PC-9 (cell line): ENCODE results near the gene CBL. TPM values are rescaled to one million over a fixed set of nuclear protein-coding genes. Genes with fewer than 3 reads are reported as not detected.

Experiments
- BruUV-seq: library from RNA; stranded (reverse); fragments of 400-500 nt; replicated peaks from 2 replicates; lab custom pipeline; 2021; lab: Mats Ljungman, UMichigan
- CTCF ChIA-PET: fragments of 300-600 bp; sonication (Branson Sonifier 250); formaldehyde crosslinking; loops from one replicate; lab custom pipeline; 2022; ENCODE audit warnings: antibody characterized with exemption; lab: Charles Lee
- POLR2A ChIA-PET: fragments of 300-600 bp; sonication (Branson Sonifier 250); formaldehyde crosslinking; loops from one replicate; lab custom pipeline; 2022; ENCODE audit warnings: antibody characterized with exemption; ENCODE audit not compliant: unreplicated experiment; lab: Charles Lee
- DNase-seq, 2 experiments: peaks; one replicate each; pipeline versions ENCODE4 v3.0.0 to v3.0.0-alpha.2; 2015 to 2022; ENCODE audit warnings: mixed read lengths in 1 of 2
- H2AFZ ChIP-seq: fragments of 200-600 bp; sonication (generic); 2 replicates; pipeline ENCODE4 v1.8.1; 2017; ENCODE audit warnings: antibody characterized with exemption
- H3F3A ChIP-seq: fragments of 200-600 bp; sonication (generic); 2 replicates; pipeline ENCODE4 v1.8.1; 2017; ENCODE audit warnings: antibody characterized with exemption, mild to moderate bottlenecking, low read depth; ENCODE audit not compliant: insufficient read depth
- H3K27ac ChIP-seq: fragments of 200-600 bp; sonication (generic); 2 replicates; pipeline ENCODE4 v1.6.1; 2016; ENCODE audit warnings: mixed run types
- H3K27me3 ChIP-seq: fragments of 200-600 bp; sonication (generic); 2 replicates; pipeline ENCODE4 v1.6.1; 2016; ENCODE audit warnings: low read depth, mixed run types; ENCODE audit not compliant: insufficient read depth
- H3K36me3 ChIP-seq: fragments of 200-600 bp; sonication (generic); 2 replicates; pipeline ENCODE4 v1.6.1; 2016; ENCODE audit warnings: low read depth, mixed run types
- H3K4me1 ChIP-seq: fragments of 200-600 bp; sonication (generic); replicated peaks from 2 replicates; pipeline ENCODE4 v1.6.1; 2016; ENCODE audit warnings: mixed run types; ENCODE audit not compliant: insufficient read depth
- H3K4me2 ChIP-seq: fragments of 200-600 bp; sonication (generic); 2 replicates; pipeline ENCODE4 v1.6.1; 2017; ENCODE audit warnings: mixed run types
- H3K4me3 ChIP-seq: fragments of 200-600 bp; sonication (generic); 2 replicates; pipeline ENCODE4 v1.6.1; 2016; ENCODE audit warnings: mixed run types
- H3K79me2 ChIP-seq: fragments of 200-600 bp; sonication (generic); 2 replicates; pipeline ENCODE4 v1.6.1; 2017; ENCODE audit warnings: low read depth, mixed run types
- H3K9me2 ChIP-seq: fragments of 200-600 bp; sonication (generic); 2 replicates; pipeline ENCODE4 v1.8.1; 2017; ENCODE audit warnings: mild to moderate bottlenecking; ENCODE audit not compliant: insufficient read depth
- H3K9me3 ChIP-seq: fragments of 200-600 bp; sonication (generic); 2 replicates; pipeline ENCODE4 v1.8.1; 2016; ENCODE audit warnings: low read depth; ENCODE audit not compliant: insufficient read depth
- H4K20me1 ChIP-seq: fragments of 200-600 bp; sonication (generic); 2 replicates; pipeline ENCODE4 v1.8.1; 2017; ENCODE audit not compliant: insufficient read depth
- CTCF ChIP-seq: fragments of 200-600 bp; sonication (generic); conservative IDR thresholded peaks from 2 replicates; pipeline ENCODE4 v1.6.1; 2017; ENCODE audit warnings: mixed run types, antibody characterized with exemption, mild to moderate bottlenecking, moderate library complexity
- EZH2 ChIP-seq: fragments of 200-600 bp; sonication (generic); IDR thresholded peaks from 2 replicates; pipeline ENCODE4 v1.8.0; 2017; ENCODE audit warnings: antibody characterized with exemption, low read depth
- intact Hi-C: fragments of 100-400 bp; cut with micrococcal nuclease; formaldehyde crosslinking; loops from one replicate; pipeline ENCODE4 v1.10.0; 2022; ENCODE audit not compliant: unreplicated experiment
- total RNA-seq: library from RNA; stranded (reverse); gene quantifications from 2 replicates; pipeline ENCODE4 v1.2.3, GENCODE V29; 2021

The CBL gene
- total RNA-seq, 1 experiment from 2014 or later: 32.9 TPM

DNA sequence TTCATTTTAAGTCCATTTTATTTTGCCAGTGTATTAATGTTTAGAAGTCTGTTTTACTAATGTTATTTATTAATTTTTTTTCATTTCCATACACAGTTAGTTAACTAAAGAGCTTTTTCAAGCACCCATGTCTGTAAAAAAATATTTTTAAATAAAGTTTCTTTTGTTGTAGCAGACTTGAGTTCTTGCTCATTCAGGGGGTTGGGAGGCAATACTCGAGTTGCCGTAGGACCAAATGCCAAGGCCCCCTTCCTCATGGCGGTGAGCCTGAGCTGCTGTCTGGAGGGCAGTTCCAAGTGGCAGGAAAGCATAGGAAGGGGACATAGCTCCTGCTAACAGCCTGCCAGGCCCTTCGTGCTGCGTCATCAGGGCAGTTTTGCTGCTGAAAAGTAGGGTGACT, 101.8 kb downstream of the CBL start:
- CTCF ChIA-PET: interaction anchor here (0.6 to 0.7 kb wide), 2 partner anchors 30 to 102 kb away, joined by 3 to 10 read pairs; partner anchors contain the start of gene CBL
- BruUV-seq: no TSS peak
- no peak for TF ChIP-seq CTCF
- no peak for TF ChIP-seq EZH2

DNA sequence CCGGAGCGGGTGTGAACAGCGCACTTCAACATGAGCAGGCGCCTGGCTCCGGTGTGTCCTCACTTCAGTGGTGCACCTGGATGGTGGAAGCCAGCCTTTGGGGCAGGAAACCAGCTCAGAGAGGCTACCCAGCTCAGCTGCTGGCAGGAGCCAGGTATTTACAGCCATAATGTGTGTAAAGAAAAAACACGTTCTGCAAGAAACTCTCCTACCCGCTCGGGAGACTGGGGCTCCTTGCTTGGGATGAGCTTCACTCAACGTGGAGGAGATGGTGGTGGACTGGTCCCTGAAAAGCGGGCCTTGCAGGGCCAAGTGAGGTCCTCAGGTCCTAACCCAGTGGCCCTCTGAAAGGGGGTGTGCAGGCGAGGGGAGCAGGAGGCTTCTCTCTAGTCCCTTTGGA, 103.3 kb downstream of the CBL start:
- no peak for TF ChIP-seq CTCF
- no peak for TF ChIP-seq EZH2
- H3K27me3 ChIP-seq: no peaks in the 10 kb centered on the region
- no peaks in the 10 kb centered on the region for H3K36me3 ChIP-seq
- no peaks in the 10 kb centered on the region for H3K9me3 ChIP-seq
- H3K27ac ChIP-seq: no peak overlapping the region
- peaks cover 17% of the 10 kb centered on the region for H3F3A ChIP-seq
- intact Hi-C loops: no loop called here
- CTCF ChIA-PET: interaction anchor here (1.0 kb wide), 1 partner anchor 14 kb away, joined by 3 read pairs; no protein-coding TSS in a partner anchor
- H3K4me1 ChIP-seq: no peaks in the 10 kb centered on the region
- POLR2A ChIA-PET: no interaction called here
- no peaks in the 10 kb centered on the region for H3K79me2 ChIP-seq
- H3K4me3 ChIP-seq: no peak overlapping the region
- H4K20me1 ChIP-seq: no peaks in the 10 kb centered on the region
- H2AFZ ChIP-seq: no peak overlapping the region
- no peak overlapping the region for H3K4me2 ChIP-seq
- no TSS peak for BruUV-seq
- DNase-seq: no peak
- no peaks in the 10 kb centered on the region for H3K9me2 ChIP-seq

More for the DNA sequence above, 101.8 kb downstream of the CBL start:
- Histone ChIP-seq H3F3A (peaks cover 17% of the 10 kb centered on the region), H3K79me2 (no peaks in the 10 kb centered on the region), H3K4me3 (no peak overlapping the region), H2AFZ (no peak overlapping the region), H4K20me1 (no peaks in the 10 kb centered on the region), H3K36me3 (peaks cover 9% of the 10 kb centered on the region; the same call in 1 of the 2 replicates), H3K9me3 (no peaks in the 10 kb centered on the region), H3K4me2 (no peak overlapping the region), H3K27ac (no peak overlapping the region), H3K27me3 (no peaks in the 10 kb centered on the region), H3K9me2 (no peaks in the 10 kb centered on the region), H3K4me1 (no peaks in the 10 kb centered on the region)
- POLR2A ChIA-PET: interaction anchor here (0.7 kb wide), 1 partner anchor 101 kb away, joined by 21 read pairs; no protein-coding TSS in a partner anchor
- no peak for DNase-seq
- intact Hi-C loops: no loop called here

GRCh38 chr11:119309953-119310681, 104.0 kb downstream of the CBL start:
- H3K9me3 ChIP-seq: no peaks in the 10 kb centered on the region
- no peaks in the 10 kb centered on the region for H3K79me2 ChIP-seq
- DNase-seq: no peak
- H3K4me3 ChIP-seq: no peak overlapping the region
- no peak overlapping the region for H3K27ac ChIP-seq
- CTCF ChIA-PET: no interaction called here
- H3K27me3 ChIP-seq: no peaks in the 10 kb centered on the region
- no peak overlapping the region for H3K4me2 ChIP-seq
- no peaks in the 10 kb centered on the region for H3K9me2 ChIP-seq
- peaks cover 1% of the 10 kb centered on the region; the same call in 1 of the 2 replicates for H3K4me1 ChIP-seq
- no peak overlapping the region for H2AFZ ChIP-seq
- peaks cover 17% of the 10 kb centered on the region for H3F3A ChIP-seq
- intact Hi-C loops: no loop called here
- H3K36me3 ChIP-seq: no peaks in the 10 kb centered on the region
- TF ChIP-seq CTCF (no peak), EZH2 (no peak)
- no peaks in the 10 kb centered on the region for H4K20me1 ChIP-seq
- BruUV-seq: no TSS peak
- POLR2A ChIA-PET: no interaction called here
